ENCODE measurements around the gene PEPD. TPM values are rescaled to one million over a fixed set of nuclear protein-coding genes. Genes with fewer than 3 reads are reported as not detected.

PEPD gene
- polyA plus RNA-seq, 2 donors: 26.8 to 38.6 TPM

- Histone ChIP-seq H3K4me1 (ENCODE audit: control insufficient read depth in 2 of 2, insufficient read depth in 2 of 2, low read length in 1 of 2) (peaks cover 0 to 3% of the 10 kb centered on the region in 2 donors), H3K36me3 (ENCODE audit: control insufficient read depth in 2 of 2, insufficient read depth in 2 of 2, low read length in 1 of 2) (no peaks in the 10 kb centered on the region), H3K4me3 (ENCODE audit: low read depth in 1 of 2, low read length in 2 of 2) (no peak overlapping the region), H3K27ac (ENCODE audit: low read depth in 2 of 2, low read length in 1 of 2) (no peak overlapping the region), H3K27me3 (ENCODE audit: control insufficient read depth in 1 of 2, insufficient read depth in 2 of 2, low read length in 2 of 2) (no peaks in the 10 kb centered on the region), H3K9me3 (ENCODE audit: control insufficient read depth in 2 of 2, insufficient read depth in 1 of 2, low read depth in 1 of 2, low read length in 1 of 2) (no peaks in the 10 kb centered on the region)
- 74 to 78% methylated on average over 12 of the region's 12 CpGs for WGBS, 2 donors
These were observed 173.1 kb downstream of the PEPD start for GRCh38 chr19:33348301-33349010.

- Histone ChIP-seq H3K27me3 (ENCODE audit: control insufficient read depth in 1 of 2, insufficient read depth in 2 of 2, low read length in 2 of 2) (no peaks in the 10 kb centered on the region), H3K4me3 (ENCODE audit: low read depth in 1 of 2, low read length in 2 of 2) (no peak overlapping the region), H3K36me3 (ENCODE audit: control insufficient read depth in 2 of 2, insufficient read depth in 2 of 2, low read length in 1 of 2) (no peaks in the 10 kb centered on the region), H3K4me1 (ENCODE audit: control insufficient read depth in 2 of 2, insufficient read depth in 2 of 2, low read length in 1 of 2) (peaks cover 0 to 3% of the 10 kb centered on the region in 2 donors), H3K9me3 (ENCODE audit: control insufficient read depth in 2 of 2, insufficient read depth in 1 of 2, low read depth in 1 of 2, low read length in 1 of 2) (no peaks in the 10 kb centered on the region), H3K27ac (ENCODE audit: low read depth in 2 of 2, low read length in 1 of 2) (no peak overlapping the region)
- WGBS, 2 donors: 86 to 89% methylated on average over 10 of the region's 10 CpGs
These were observed 174.3 kb downstream of the PEPD start for GRCh38 chr19:33347300-33347699.

DNA sequence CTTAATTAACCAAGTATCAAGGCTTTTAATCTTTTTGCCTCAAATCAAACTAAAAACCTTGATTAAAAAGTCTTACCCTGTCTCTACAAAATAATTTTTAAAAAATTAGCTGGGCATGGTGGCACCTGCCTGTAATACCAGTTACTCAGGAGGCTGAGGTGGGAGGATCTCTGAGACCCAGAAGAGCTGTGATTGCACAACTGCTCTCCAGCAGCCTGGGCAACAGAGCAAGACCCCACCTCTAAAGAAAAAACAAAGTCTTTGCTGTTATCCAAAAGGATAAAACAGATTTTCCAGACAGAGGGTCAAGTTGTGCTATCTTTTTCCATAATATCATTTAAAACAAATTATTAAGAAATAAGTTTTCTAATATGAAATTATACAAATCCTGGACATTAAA lies 174.9 kb downstream of the PEPD start:
- no peak overlapping the region for H3K27ac ChIP-seq (ENCODE audit: low read depth in 2 of 2, low read length in 1 of 2)
- H3K4me1 ChIP-seq (ENCODE audit: control insufficient read depth in 2 of 2, insufficient read depth in 2 of 2, low read length in 1 of 2): peaks cover 0 to 3% of the 10 kb centered on the region in 2 donors
- no peak overlapping the region for H3K4me3 ChIP-seq (ENCODE audit: low read depth in 1 of 2, low read length in 2 of 2)
- H3K36me3 ChIP-seq (ENCODE audit: control insufficient read depth in 2 of 2, insufficient read depth in 2 of 2, low read length in 1 of 2): no peaks in the 10 kb centered on the region
- no peaks in the 10 kb centered on the region for H3K27me3 ChIP-seq (ENCODE audit: control insufficient read depth in 1 of 2, insufficient read depth in 2 of 2, low read length in 2 of 2)
- no peaks in the 10 kb centered on the region for H3K9me3 ChIP-seq (ENCODE audit: control insufficient read depth in 2 of 2, insufficient read depth in 1 of 2, low read depth in 1 of 2, low read length in 1 of 2)

DNA sequence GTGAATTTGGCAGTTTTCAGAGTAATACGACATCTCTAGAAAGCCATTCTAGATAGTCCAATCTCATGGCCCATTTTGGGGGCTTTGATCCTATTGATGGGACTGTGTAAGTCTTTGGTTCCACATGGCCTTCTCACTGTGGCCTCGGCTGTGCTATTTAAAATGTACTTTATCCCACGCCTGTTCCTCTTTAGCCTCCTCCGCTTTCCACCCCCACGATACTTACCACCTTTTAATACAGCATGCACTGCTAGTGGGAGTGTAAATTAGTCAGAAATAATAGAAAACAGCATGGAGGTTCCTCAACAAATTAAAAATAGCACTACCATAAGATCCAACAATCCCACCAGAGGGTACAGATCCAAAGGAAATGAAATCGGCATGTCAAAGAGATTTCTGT lies 176.4 kb downstream of the PEPD start:
- no peak overlapping the region for H3K4me3 ChIP-seq (ENCODE audit: low read depth in 1 of 2, low read length in 2 of 2)
- H3K27me3 ChIP-seq (ENCODE audit: control insufficient read depth in 1 of 2, insufficient read depth in 2 of 2, low read length in 2 of 2): no peaks in the 10 kb centered on the region
- 88 to 96% methylated on average over 6 of the region's 6 CpGs for WGBS, 2 donors
- no peaks in the 10 kb centered on the region for H3K9me3 ChIP-seq (ENCODE audit: control insufficient read depth in 2 of 2, insufficient read depth in 1 of 2, low read depth in 1 of 2, low read length in 1 of 2)
- H3K27ac ChIP-seq (ENCODE audit: low read depth in 2 of 2, low read length in 1 of 2): no peak overlapping the region
- no peaks in the 10 kb centered on the region for H3K4me1 ChIP-seq (ENCODE audit: control insufficient read depth in 2 of 2, insufficient read depth in 2 of 2, low read length in 1 of 2)
- H3K36me3 ChIP-seq (ENCODE audit: control insufficient read depth in 2 of 2, insufficient read depth in 2 of 2, low read length in 1 of 2): no peaks in the 10 kb centered on the region

GRCh38 chr19:33344573-33344925 lies 177.0 kb downstream of the PEPD start:
- no peak overlapping the region for H3K4me3 ChIP-seq (ENCODE audit: low read depth in 1 of 2, low read length in 2 of 2)
- no peak overlapping the region for H3K27ac ChIP-seq (ENCODE audit: low read depth in 2 of 2, low read length in 1 of 2)
- no peaks in the 10 kb centered on the region for H3K4me1 ChIP-seq (ENCODE audit: control insufficient read depth in 2 of 2, insufficient read depth in 2 of 2, low read length in 1 of 2)
- no peaks in the 10 kb centered on the region for H3K36me3 ChIP-seq (ENCODE audit: control insufficient read depth in 2 of 2, insufficient read depth in 2 of 2, low read length in 1 of 2)
- H3K9me3 ChIP-seq (ENCODE audit: control insufficient read depth in 2 of 2, insufficient read depth in 1 of 2, low read depth in 1 of 2, low read length in 1 of 2): no peaks in the 10 kb centered on the region
- no peaks in the 10 kb centered on the region for H3K27me3 ChIP-seq (ENCODE audit: control insufficient read depth in 1 of 2, insufficient read depth in 2 of 2, low read length in 2 of 2)
- WGBS, 2 donors: 35 to 40% methylated on average over 4 of the region's 4 CpGs

DNA sequence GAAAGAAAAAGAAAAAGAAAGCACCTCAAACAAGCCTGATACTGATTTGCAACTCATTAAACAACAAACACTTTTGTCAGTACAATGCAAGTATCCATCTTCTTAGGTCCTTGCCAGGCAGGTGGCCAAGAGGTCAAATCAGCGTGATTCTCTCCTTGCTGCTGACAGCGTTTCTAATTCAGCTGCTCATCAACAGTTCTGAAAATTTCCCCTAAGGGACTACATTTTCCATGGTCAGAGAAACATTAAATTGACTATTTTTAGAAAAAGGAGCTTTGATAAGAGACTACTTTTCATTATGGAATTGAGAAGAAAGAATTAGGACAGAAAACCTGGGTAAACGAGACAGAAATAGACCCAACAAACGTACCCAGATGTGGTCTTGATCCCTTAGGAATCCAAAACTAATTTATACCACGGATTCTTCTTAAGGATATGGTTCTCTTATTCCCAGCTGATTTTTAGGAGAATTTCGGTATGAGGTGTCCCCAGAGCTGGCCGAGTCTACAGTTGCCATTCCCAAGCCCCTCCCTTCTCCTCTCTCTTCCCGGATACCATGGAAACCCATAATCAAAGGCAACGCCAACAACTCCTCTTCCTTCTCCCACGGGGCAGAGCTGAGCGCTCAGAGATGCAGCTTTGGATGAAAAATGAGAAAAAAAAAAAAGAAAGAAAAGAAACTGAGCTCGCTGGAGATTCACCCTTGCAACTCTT lies 177.6 kb downstream of the PEPD start:
- H3K36me3 ChIP-seq (ENCODE audit: control insufficient read depth in 2 of 2, insufficient read depth in 2 of 2, low read length in 1 of 2): no peaks in the 10 kb centered on the region
- 16 to 27% methylated on average over 12 of the region's 12 CpGs for WGBS, 2 donors
- H3K4me3 ChIP-seq (ENCODE audit: low read depth in 1 of 2, low read length in 2 of 2): no peak overlapping the region
- H3K9me3 ChIP-seq (ENCODE audit: control insufficient read depth in 2 of 2, insufficient read depth in 1 of 2, low read depth in 1 of 2, low read length in 1 of 2): no peaks in the 10 kb centered on the region
- no peaks in the 10 kb centered on the region for H3K27me3 ChIP-seq (ENCODE audit: control insufficient read depth in 1 of 2, insufficient read depth in 2 of 2, low read length in 2 of 2)
- no peaks in the 10 kb centered on the region for H3K4me1 ChIP-seq (ENCODE audit: control insufficient read depth in 2 of 2, insufficient read depth in 2 of 2, low read length in 1 of 2)
- H3K27ac ChIP-seq (ENCODE audit: low read depth in 2 of 2, low read length in 1 of 2): no peak overlapping the region

- Histone ChIP-seq H3K27me3 (ENCODE audit: control insufficient read depth in 1 of 2, insufficient read depth in 2 of 2, low read length in 2 of 2) (no peaks in the 10 kb centered on the region), H3K36me3 (ENCODE audit: control insufficient read depth in 2 of 2, insufficient read depth in 2 of 2, low read length in 1 of 2) (no peaks in the 10 kb centered on the region), H3K4me3 (ENCODE audit: low read depth in 1 of 2, low read length in 2 of 2) (no peak overlapping the region), H3K9me3 (ENCODE audit: control insufficient read depth in 2 of 2, insufficient read depth in 1 of 2, low read depth in 1 of 2, low read length in 1 of 2) (no peaks in the 10 kb centered on the region), H3K4me1 (ENCODE audit: control insufficient read depth in 2 of 2, insufficient read depth in 2 of 2, low read length in 1 of 2) (no peaks in the 10 kb centered on the region), H3K27ac (ENCODE audit: low read depth in 2 of 2, low read length in 1 of 2) (no peak overlapping the region)
- 81 to 82% methylated on average over 2 of the region's 2 CpGs for WGBS, 2 donors
These were observed 178.3 kb downstream of the PEPD start for GRCh38 chr19:33343301-33343700.

DNA sequence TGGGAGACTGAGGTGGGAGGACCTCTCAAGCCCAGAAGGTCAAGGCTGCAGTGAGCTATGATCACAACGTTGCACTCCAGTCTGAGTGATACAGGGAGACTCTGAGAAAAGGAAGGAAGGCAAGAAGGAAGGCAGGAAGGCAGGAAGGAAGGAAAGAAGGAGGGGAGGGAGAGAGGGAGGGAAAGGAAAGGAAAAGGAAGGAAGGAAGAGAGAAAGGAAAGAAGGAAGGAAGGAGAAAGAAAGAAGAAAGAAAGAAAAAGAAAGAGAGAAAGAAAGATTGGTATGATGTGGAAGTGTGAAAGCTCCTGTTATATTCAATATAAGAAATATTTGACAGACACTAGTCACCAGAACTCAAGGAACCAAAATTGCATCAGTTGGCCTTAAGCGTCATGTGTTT lies 180.6 kb downstream of the PEPD start:
- Histone ChIP-seq H3K36me3 (ENCODE audit: control insufficient read depth in 2 of 2, insufficient read depth in 2 of 2, low read length in 1 of 2) (no peaks in the 10 kb centered on the region), H3K27ac (ENCODE audit: low read depth in 2 of 2, low read length in 1 of 2) (no peak overlapping the region), H3K9me3 (ENCODE audit: control insufficient read depth in 2 of 2, insufficient read depth in 1 of 2, low read depth in 1 of 2, low read length in 1 of 2) (no peaks in the 10 kb centered on the region), H3K27me3 (ENCODE audit: control insufficient read depth in 1 of 2, insufficient read depth in 2 of 2, low read length in 2 of 2) (no peaks in the 10 kb centered on the region), H3K4me1 (ENCODE audit: control insufficient read depth in 2 of 2, insufficient read depth in 2 of 2, low read length in 1 of 2) (no peaks in the 10 kb centered on the region), H3K4me3 (ENCODE audit: low read depth in 1 of 2, low read length in 2 of 2) (no peak overlapping the region)
- 26 to 49% methylated on average over 2 of the region's 2 CpGs for WGBS, 2 donors

DNA sequence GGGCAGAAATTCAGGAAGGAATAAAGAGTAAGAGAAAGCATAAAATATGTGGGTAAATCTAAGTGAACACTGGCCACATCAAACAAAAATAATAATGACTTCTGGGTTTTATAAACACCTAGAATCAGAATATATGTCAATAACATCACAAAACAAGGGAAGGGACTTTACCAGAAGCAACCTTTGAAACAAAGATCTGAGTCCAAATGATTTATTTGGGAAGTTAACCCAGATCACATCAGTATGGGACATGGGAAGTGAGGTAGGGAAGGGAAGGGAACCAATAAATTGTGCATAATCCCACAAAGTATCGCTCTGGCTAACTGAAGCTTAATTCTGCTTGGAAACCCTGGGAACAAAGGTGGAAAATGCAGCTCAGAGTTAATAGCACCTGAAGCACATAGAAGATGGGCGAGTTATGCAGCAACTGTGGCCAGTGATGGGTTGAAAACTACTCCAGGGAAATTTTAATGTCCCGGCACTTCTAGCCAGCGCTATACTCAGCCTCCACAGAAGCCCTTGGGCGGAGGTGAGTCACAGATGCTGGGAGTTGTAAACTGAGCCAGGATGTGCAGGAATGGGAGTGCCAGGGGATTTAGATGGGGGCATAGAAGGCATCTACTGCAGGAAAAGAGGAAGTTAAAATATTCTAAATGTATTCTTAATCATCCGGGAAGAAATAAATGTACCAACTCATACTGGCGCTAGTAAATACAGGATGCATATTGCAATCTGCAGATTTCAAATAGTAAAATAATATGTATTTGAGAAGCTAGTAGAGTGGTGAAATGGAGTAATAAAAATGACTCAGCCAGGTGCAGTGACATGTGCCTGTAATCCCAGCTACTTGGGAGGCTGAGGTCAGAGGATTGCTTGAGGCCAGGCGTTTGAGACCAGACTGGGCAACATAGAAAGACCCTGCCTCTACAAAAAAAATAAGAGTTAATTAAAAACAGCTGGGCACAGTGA lies 182.3 kb downstream of the PEPD start:
- no peak overlapping the region for H3K4me3 ChIP-seq (ENCODE audit: low read depth in 1 of 2, low read length in 2 of 2)
- no peaks in the 10 kb centered on the region for H3K4me1 ChIP-seq (ENCODE audit: control insufficient read depth in 2 of 2, insufficient read depth in 2 of 2, low read length in 1 of 2)
- no peaks in the 10 kb centered on the region for H3K9me3 ChIP-seq (ENCODE audit: control insufficient read depth in 2 of 2, insufficient read depth in 1 of 2, low read depth in 1 of 2, low read length in 1 of 2)
- WGBS, 2 donors: 47 to 59% methylated on average over 8 of the region's 8 CpGs
- no peaks in the 10 kb centered on the region for H3K36me3 ChIP-seq (ENCODE audit: control insufficient read depth in 2 of 2, insufficient read depth in 2 of 2, low read length in 1 of 2)
- peak overlapping the region in 1 of 2 donors; percentile 53 for H3K27ac ChIP-seq (ENCODE audit: low read depth in 2 of 2, low read length in 1 of 2)
- no peaks in the 10 kb centered on the region for H3K27me3 ChIP-seq (ENCODE audit: control insufficient read depth in 1 of 2, insufficient read depth in 2 of 2, low read length in 2 of 2)
